Breast epithelium (tissue), 4 donors: ENCODE results near the gene CCK. TPM values are rescaled to one million over a fixed set of nuclear protein-coding genes. Genes with fewer than 3 reads are reported as not detected.

Source experiments
- DNase-seq, 2 donors: peaks; one replicate each; pipeline ENCODE4 v3.0.0-alpha.2; 2019; ENCODE audit warnings: low spot score in 2 of 2
- H3K27ac ChIP-seq, 2 donors: fragments of 200-600 bp; sonication (generic) in 1 of 2; one replicate each; pipeline ENCODE4 v1.5.1; 2016 to 2019; ENCODE audit warnings: mild to moderate bottlenecking in 1 of 2
- H3K27me3 ChIP-seq, 2 donors: fragments of 200-600 bp; sonication (generic) in 1 of 2; one replicate each; pipeline versions ENCODE4 v1.5.1 to v1.6.0; 2017 to 2019; ENCODE audit warnings: control low read depth in 1 of 2, mild to moderate bottlenecking in 1 of 2
- H3K36me3 ChIP-seq: fragments of 200-600 bp; one replicate; pipeline ENCODE4 v1.5.1; 2019
- H3K4me1 ChIP-seq, 2 donors: fragments of 200-600 bp; sonication (generic); one replicate each; pipeline ENCODE4 v1.5.1; 2016 to 2019; ENCODE audit warnings: control low read depth in 1 of 2
- H3K4me3 ChIP-seq, 3 donors: fragments of 200-600 bp; sonication (generic); 1 replicate in 2 of 3; 2 replicates in 1 of 3; pipeline ENCODE4 v1.5.1; 2016 to 2019; ENCODE audit warnings: mild to moderate bottlenecking in 3 of 3, moderate library complexity in 2 of 3
- H3K9me3 ChIP-seq, 2 donors: fragments of 200-600 bp; sonication (generic) in 1 of 2; one replicate each; pipeline ENCODE4 v1.5.1; 2016 to 2019; ENCODE audit warnings: control low read depth in 1 of 2
- CTCF ChIP-seq, 3 donors: fragments of 450-650 bp; IDR thresholded peaks; one replicate each; pipeline ENCODE4 v1.5.1; 2016 to 2017; ENCODE audit warnings: antibody characterized with exemption in 3 of 3, mild to moderate bottlenecking in 3 of 3, moderate library complexity in 3 of 3
- POLR2A ChIP-seq: fragments of 450-650 bp; IDR thresholded peaks from one replicate; pipeline ENCODE4 v1.6.1; 2016; ENCODE audit warnings: antibody characterized with exemption, mild to moderate bottlenecking, moderate library complexity
- POLR2AphosphoS5 ChIP-seq, 3 donors: sonication (generic); formaldehyde crosslinking; IDR thresholded peaks; one replicate each; pipeline ENCODE4 v1.6.1; 2017; ENCODE audit warnings: antibody characterized with exemption in 3 of 3
- intact Hi-C: fragments of 100-400 bp; cut with DNase I; formaldehyde crosslinking; loops from one replicate; pipeline ENCODE4 v1.15.1; 2023; ENCODE audit warnings: low total_unique reads
- total RNA-seq, 3 donors: library from RNA; depleted of rRNA; stranded (reverse); fragments of >200 nt; gene quantifications; one replicate each; pipeline ENCODE4 v1.1.0, GENCODE V29; 2016

Gene CCK
- total RNA-seq, 3 donors from 2014 or later = not detected

- Histone ChIP-seq H3K4me1 (no peaks in the 10 kb centered on the region), H3K4me3 (no peak overlapping the region), H3K36me3 (no peaks in the 10 kb centered on the region), H3K27me3 (no peaks in the 10 kb centered on the region), H3K27ac (no peak overlapping the region), H3K9me3 (no peaks in the 10 kb centered on the region)
- intact Hi-C loops = loop anchor here (10.0 kb wide), 1 partner anchor 670 kb away; no protein-coding TSS in a partner anchor
- TF ChIP-seq CTCF (IDR thresholded peaks at IDR 0.05) (no peak), POLR2AphosphoS5 (IDR thresholded peaks at IDR 0.05) (no peak), POLR2A (no peak)
- DNase-seq = no peak
Observed at GRCh38 chr3:42214565-42215283, 51.3 kb downstream of the CCK start.

DNA sequence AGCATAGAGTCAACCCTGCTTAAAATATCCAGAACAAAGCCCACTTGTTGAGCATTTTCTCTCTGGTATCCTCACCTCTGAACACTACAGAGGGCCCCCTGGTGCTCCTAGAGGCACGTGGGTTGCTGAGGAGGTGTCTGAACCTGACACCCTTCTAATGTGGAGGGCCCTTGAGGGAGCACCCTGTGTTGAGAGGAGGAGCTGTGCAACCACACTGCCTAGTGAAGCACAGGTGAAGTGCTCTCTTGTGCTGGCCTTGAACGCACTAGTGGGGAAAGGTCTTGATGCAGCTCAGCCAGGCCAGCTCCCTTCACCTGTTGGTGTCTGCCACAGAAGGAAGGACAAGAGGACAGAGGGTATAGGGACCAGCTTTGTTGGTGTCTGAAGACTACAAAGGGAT is 51.9 kb downstream of the CCK start:
- intact Hi-C loops = loop anchor here (10.0 kb wide), 1 partner anchor 671 kb away; no protein-coding TSS in a partner anchor
- Histone ChIP-seq H3K27ac (no peak overlapping the region), H3K9me3 (no peaks in the 10 kb centered on the region), H3K4me3 (no peak overlapping the region), H3K4me1 (no peaks in the 10 kb centered on the region), H3K36me3 (no peaks in the 10 kb centered on the region), H3K27me3 (no peaks in the 10 kb centered on the region)
- no peak for DNase-seq
- no peak for TF ChIP-seq POLR2A
- TF ChIP-seq CTCF (IDR thresholded peaks at IDR 0.05) = no peak
- TF ChIP-seq POLR2AphosphoS5 (IDR thresholded peaks at IDR 0.05) = no peak

- intact Hi-C loops = loop anchor here (10.0 kb wide), 1 partner anchor 671 kb away; no protein-coding TSS in a partner anchor
- no peak for DNase-seq
- no peaks in the 10 kb centered on the region for H3K36me3 ChIP-seq
- no peak overlapping the region for H3K4me3 ChIP-seq
- no peaks in the 10 kb centered on the region for H3K9me3 ChIP-seq
- TF ChIP-seq POLR2AphosphoS5 (IDR thresholded peaks at IDR 0.05) (no peak), CTCF (IDR thresholded peaks at IDR 0.05) (no peak), POLR2A (no peak)
- no peaks in the 10 kb centered on the region for H3K4me1 ChIP-seq
- H3K27me3 ChIP-seq = no peaks in the 10 kb centered on the region
- H3K27ac ChIP-seq = no peak overlapping the region
Observed at GRCh38 chr3:42213417-42213816, 52.6 kb downstream of the CCK start.

DNA sequence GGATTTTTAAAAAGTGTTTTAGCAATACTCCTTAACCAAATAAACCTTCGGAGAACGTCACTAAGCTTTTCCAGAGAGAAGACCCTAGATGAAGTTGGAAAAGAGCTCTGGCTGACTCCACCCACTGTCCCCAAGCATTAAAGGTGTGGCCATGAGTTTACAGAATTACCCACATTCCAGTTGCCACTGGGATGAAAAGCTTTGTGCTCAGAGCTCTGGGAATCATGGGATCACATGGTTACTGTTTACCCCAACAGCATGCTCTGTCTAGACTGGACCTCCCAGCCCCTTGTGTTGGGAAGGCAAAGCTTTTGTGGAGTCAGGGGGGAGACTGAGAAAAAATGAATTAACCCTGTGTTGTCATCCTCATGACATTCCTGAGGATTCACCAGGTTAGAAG is 55.3 kb downstream of the CCK start:
- no peak overlapping the region for H3K27ac ChIP-seq
- intact Hi-C loops = loop anchor here (10.0 kb wide), 1 partner anchor 674 kb away; no protein-coding TSS in a partner anchor
- H3K9me3 ChIP-seq = no peaks in the 10 kb centered on the region
- DNase-seq = no peak
- no peaks in the 10 kb centered on the region for H3K27me3 ChIP-seq
- no peak overlapping the region for H3K4me3 ChIP-seq
- TF ChIP-seq POLR2A (no peak), CTCF (IDR thresholded peaks at IDR 0.05) (no peak), POLR2AphosphoS5 (IDR thresholded peaks at IDR 0.05) (no peak)
- H3K4me1 ChIP-seq = no peaks in the 10 kb centered on the region
- H3K36me3 ChIP-seq = no peaks in the 10 kb centered on the region

GRCh38 chr3:42209917-42210316 is 56.1 kb downstream of the CCK start:
- intact Hi-C loops = loop anchor here (10.0 kb wide), 1 partner anchor 675 kb away; no protein-coding TSS in a partner anchor
- Histone ChIP-seq H3K27me3 (no peaks in the 10 kb centered on the region), H3K27ac (no peak overlapping the region), H3K36me3 (no peaks in the 10 kb centered on the region), H3K4me1 (no peaks in the 10 kb centered on the region), H3K9me3 (no peaks in the 10 kb centered on the region), H3K4me3 (no peak overlapping the region)
- no peak for DNase-seq
- TF ChIP-seq POLR2AphosphoS5 (IDR thresholded peaks at IDR 0.05) = no peak
- TF ChIP-seq CTCF (IDR thresholded peaks at IDR 0.05) = no peak
- no peak for TF ChIP-seq POLR2A
